B cell (primary cell): ENCODE data around the gene DDB1. TPM values are rescaled to one million over a fixed set of nuclear protein-coding genes. Genes with fewer than 3 reads are reported as not detected.
A peak's percentile ranks its signal among the peaks of the same experiment; 100 is the strongest.

Source experiments
- ATAC-seq: fragments of 200-7000 bp; cut with Tn5 transposase; one replicate; pipeline ENCODE4 v1.10.0; 2021; ENCODE audit warnings: low read depth, mild to moderate bottlenecking, moderate number of reproducible peaks, moderate library complexity
- CTCF ChIA-PET: fragments of 350-600 bp; sonication (Branson Sonifier 250); formaldehyde crosslinking; loops from one replicate; lab custom pipeline; 2021; ENCODE audit warnings: antibody characterized with exemption, inconsistent platforms; lab: Charles Lee
- POLR2A ChIA-PET: fragments of 350-600 bp; sonication (Branson Sonifier 250); formaldehyde crosslinking; loops from one replicate; lab custom pipeline; 2021; ENCODE audit warnings: antibody characterized with exemption; lab: Charles Lee
- DNase-seq: peaks from one replicate; pipeline ENCODE4 v3.0.0; 2013
- H2AFZ ChIP-seq: 2 replicates; pipeline ENCODE4 v1.6.1; 2012; ENCODE audit warnings: mild to moderate bottlenecking, low read depth, low read length; ENCODE audit not compliant: insufficient read depth, poor library complexity, severe bottlenecking
- H3K27ac ChIP-seq, 2 donors: 1 replicate in 1 of 2; 2 replicates in 1 of 2; pipeline ENCODE4 v1.5.1; 2012 to 2013; ENCODE audit warnings: low read length in 2 of 2, mild to moderate bottlenecking in 2 of 2, moderate library complexity in 1 of 2
- H3K27me3 ChIP-seq, 4 experiments: fragments of 200-600 bp in 1 of 4; sonication (generic) in 1 of 4; replicated peaks in 1 of 4; 1 replicate in 2 of 4; 2 replicates in 2 of 4; pipeline versions ENCODE4 v1.6.1 to v1.7.0; 2013 to 2016; ENCODE audit warnings: low read length in 3 of 4, mild to moderate bottlenecking in 2 of 4, mixed read lengths in 1 of 4, moderate library complexity in 1 of 4; ENCODE audit not compliant: insufficient read depth in 4 of 4, control insufficient read depth in 3 of 4; ENCODE audit errors: control extremely low read depth in 1 of 4
- H3K36me3 ChIP-seq, 2 experiments: replicated peaks in 1 of 2; 1 replicate in 1 of 2; 2 replicates in 1 of 2; pipeline versions ENCODE4 v1.6.1 to v1.7.1; 2013; ENCODE audit warnings: low read length in 1 of 2; ENCODE audit not compliant: insufficient read depth in 2 of 2, control insufficient read depth in 1 of 2; ENCODE audit errors: control extremely low read depth in 1 of 2, extremely low read depth in 1 of 2
- H3K4me1 ChIP-seq, 2 donors: fragments of 200-600 bp in 1 of 2; sonication (generic) in 1 of 2; 1 replicate in 1 of 2; 2 replicates in 1 of 2; pipeline versions ENCODE4 v1.5.1 to v1.6.1; 2013 to 2017; ENCODE audit warnings: low read length in 2 of 2; ENCODE audit not compliant: control insufficient read depth in 2 of 2, insufficient read depth in 2 of 2
- H3K4me2 ChIP-seq: replicated peaks from 2 replicates; pipeline ENCODE3; 2012; ENCODE audit warnings: mild to moderate bottlenecking, low read depth, low read length; ENCODE audit not compliant: poor library complexity, severe bottlenecking
- H3K4me3 ChIP-seq, 5 experiments: fragments of 200-600 bp in 1 of 5; sonication (generic) in 1 of 5; 1 replicate in 3 of 5; 2 replicates in 2 of 5; pipeline versions ENCODE4 v1.5.1 to v1.7.0; 2011 to 2016; ENCODE audit warnings: low read length in 4 of 5, mild to moderate bottlenecking in 4 of 5, low read depth in 2 of 5, control low read depth in 1 of 5, moderate library complexity in 1 of 5; ENCODE audit not compliant: insufficient read depth in 1 of 5; ENCODE audit errors: control extremely low read depth in 1 of 5, extremely low read depth in 1 of 5
- H3K79me2 ChIP-seq: fragments of 200-600 bp; sonication (generic); one replicate; pipeline ENCODE4 v1.6.0; 2016; ENCODE audit warnings: low read length; ENCODE audit not compliant: control insufficient read depth, insufficient read depth
- H3K9ac ChIP-seq: fragments of 200-600 bp; sonication (generic); 2 replicates; pipeline ENCODE4 v1.6.1; 2017; ENCODE audit warnings: mild to moderate bottlenecking, low read length, moderate library complexity
- H3K9me3 ChIP-seq, 3 donors: one replicate each; pipeline versions ENCODE4 v1.6.1 to v1.7.1; 2013; ENCODE audit warnings: low read length in 2 of 3; ENCODE audit not compliant: control insufficient read depth in 2 of 3, insufficient read depth in 1 of 3; ENCODE audit errors: control extremely low read depth in 1 of 3
- H4K20me1 ChIP-seq: 2 replicates; pipeline ENCODE4 v1.6.0; 2012; ENCODE audit warnings: mild to moderate bottlenecking, low read length; ENCODE audit not compliant: insufficient read depth, control insufficient read depth, poor library complexity, severe bottlenecking
- H3K27ac Mint-ChIP-seq: one replicate; pipeline ENCODE4 v1.8.0; 2021; ENCODE audit warnings: mixed read lengths
- H3K27me3 Mint-ChIP-seq: one replicate; pipeline ENCODE4 v1.8.0; 2021; ENCODE audit warnings: mixed read lengths
- H3K4me1 Mint-ChIP-seq: one replicate; pipeline ENCODE4 v1.8.0; 2021; ENCODE audit warnings: mixed read lengths
- H3K4me3 Mint-ChIP-seq: one replicate; pipeline ENCODE4 v1.8.0; 2021; ENCODE audit warnings: mixed read lengths
- H3K9me3 Mint-ChIP-seq: one replicate; pipeline ENCODE4 v1.8.0; 2022; ENCODE audit warnings: mixed read lengths; ENCODE audit not compliant: insufficient read depth
- CTCF ChIP-seq: fragments of 200-600 bp; IDR thresholded peaks from one replicate; pipeline ENCODE4 v1.8.0; 2022; ENCODE audit warnings: antibody characterized with exemption, mild to moderate bottlenecking
- EZH2 ChIP-seq: IDR thresholded peaks from 2 replicates; pipeline ENCODE4 v1.6.1; 2012; ENCODE audit warnings: borderline replicate concordance, low read depth, mild to moderate bottlenecking, moderate library complexity, low read length; ENCODE audit not compliant: insufficient read depth, poor library complexity, severe bottlenecking
- WGBS: methylation state at CpG from one replicate; pipeline ENCODE4 v1.1.5; 2013; ENCODE audit warnings: missing lambda C conversion rate; ENCODE audit not compliant: insufficient coverage; 5-methylcytosine and 5-hydroxymethylcytosine counted together
- intact Hi-C: fragments of 100-400 bp; cut with micrococcal nuclease; formaldehyde crosslinking; loops from one replicate; pipeline ENCODE4 v1.10.0; 2022
- polyA minus RNA-seq: library from RNA; depleted of rRNA, polyadenylated mRNA; stranded (reverse); fragments of >200 nt; gene quantifications from 2 replicates; pipeline ENCODE4 v1.2.3, GENCODE V29; 2012
- polyA plus RNA-seq: library from polyadenylated mRNA; depleted of rRNA; stranded (reverse); fragments of >200 nt; gene quantifications from 2 replicates; pipeline ENCODE4 v1.2.3, GENCODE V29; 2012
- total RNA-seq, 2 donors: library from RNA; stranded (reverse); fragments of 120-200 nt in 1 of 2; gene quantifications; 1 replicate in 1 of 2; 2 replicates in 1 of 2; pipeline versions ENCODE4 v1.2.3 to v1.2.4, GENCODE V29; 2013 to 2022

Gene DDB1
- total RNA-seq (155 and 167 TPM in 2 replicates), polyA plus RNA-seq (52.4 and 56.2 TPM in 2 replicates), polyA minus RNA-seq (104 and 121 TPM in 2 replicates)
- 119 TPM for total RNA-seq (2013)

GRCh38 chr11:61332797-61333549, at the start of gene DDB1, which contains the start of gene TKFC:
DDB1 (minus strand) TSS chr11:61333105; CDS start chr11:61332968, 137 bp downstream.
TKFC (plus strand) TSS chr11:61333228; CDS start chr11:61334729, 1,501 bp downstream.
- H2AFZ ChIP-seq: peak within 1 kb of the TSS; percentile 86
- Mint-ChIP-seq H3K9me3 (no peaks in the 10 kb centered on the region), H3K4me1 (peaks cover 62% of the 10 kb centered on the region), H3K27ac (peak within 1 kb of the TSS; percentile 97), H3K27me3 (no peaks in the 10 kb centered on the region), H3K4me3 (peak within 1 kb of the TSS; percentile 98)
- POLR2A ChIA-PET: interaction anchor here (0.8 to 2.1 kb wide), 6 partner anchors 24 to 97 kb away, joined by 3 to 12 read pairs (median 4); partner anchors contain the start of genes CPSF7, CYB561A3, SDHAF2 and TMEM138
- TF ChIP-seq EZH2 (no peak), CTCF (no peak)
- WGBS: under 1% methylated on average over 71 of the region's 81 CpGs
- H4K20me1 ChIP-seq: peaks cover 29% of the 10 kb centered on the region
- intact Hi-C loops: loop anchor here (1.0 to 5.0 kb wide), 3 partner anchors 97 to 491 kb away; partner anchors contain the start of genes CCDC86, SDHAF2 and VPS37C
- CTCF ChIA-PET: interaction anchor here (0.9 to 11.2 kb wide), 6 partner anchors 13 to 97 kb away, joined by 3 to 649 read pairs (median 10); partner anchors contain the start of genes CPSF7, CYB561A3, SDHAF2 and TMEM138
- peak within 1 kb of the TSS; percentile 76 to 88 for H3K27ac ChIP-seq
- peaks cover 30 to 35% of the 10 kb centered on the region in 2 donors for H3K4me1 ChIP-seq
- H3K79me2 ChIP-seq: peaks cover 56% of the 10 kb centered on the region
- H3K27me3 ChIP-seq: no peaks in the 10 kb centered on the region
- H3K9ac ChIP-seq: peak within 1 kb of the TSS; percentile 82
- peaks cover 8 to 15% of the 10 kb centered on the region in 2 experiments for H3K36me3 ChIP-seq
- H3K9me3 ChIP-seq: no peaks in the 10 kb centered on the region
- peak; percentile 91 for DNase-seq
- ATAC-seq: peak; percentile 93
- H3K4me3 ChIP-seq: peak within 1 kb of the TSS; percentile 75 to 97 (median 84)
- peak within 1 kb of the TSS; percentile 88 for H3K4me2 ChIP-seq
